CD4-positive, CD25-positive, alpha-beta regulatory T cell (primary cell): Measurements from ENCODE around the gene TMC3. TPM values are rescaled to one million over a fixed set of nuclear protein-coding genes. Genes with fewer than 3 reads are reported as not detected.

ENCODE experiments used
- ATAC-seq, 2 donors: fragments of 150-1000 bp; cut with Tn5 transposase; one replicate each; pipeline ENCODE4 v1.10.0; 2021; ENCODE audit warnings: low read depth in 2 of 2, moderate number of reproducible peaks in 2 of 2, moderate library complexity in 1 of 2
- DNase-seq, 3 donors: peaks; one replicate each; pipeline versions ENCODE4 v3.0.0 to v3.0.0-alpha.2; 2012 to 2022; ENCODE audit warnings: mixed read lengths in 1 of 3
- H3K27ac ChIP-seq: one replicate; pipeline ENCODE4 v1.7.0; 2013; ENCODE audit warnings: mild to moderate bottlenecking, low read length; ENCODE audit not compliant: insufficient read depth, poor library complexity, severe bottlenecking
- H3K27me3 ChIP-seq: one replicate; pipeline ENCODE4 v1.7.0; 2013; ENCODE audit warnings: low read length; ENCODE audit not compliant: control insufficient read depth, insufficient read depth
- H3K36me3 ChIP-seq: one replicate; pipeline ENCODE4 v1.7.0; 2013; ENCODE audit warnings: mild to moderate bottlenecking, low read length, moderate library complexity; ENCODE audit not compliant: control insufficient read depth, insufficient read depth
- H3K4me1 ChIP-seq: 2 replicates; pipeline ENCODE4 v1.7.0; 2013; ENCODE audit warnings: mild to moderate bottlenecking, low read length; ENCODE audit not compliant: insufficient read depth, control insufficient read depth, poor library complexity, severe bottlenecking
- H3K4me3 ChIP-seq: one replicate; pipeline ENCODE4 v1.7.0; 2013; ENCODE audit warnings: low read depth, mild to moderate bottlenecking, low read length, moderate library complexity
- H3K9me3 ChIP-seq, 2 experiments: 1 replicate in 1 of 2; 2 replicates in 1 of 2; pipeline ENCODE4 v1.7.0; 2013; ENCODE audit warnings: low read length in 2 of 2, mild to moderate bottlenecking in 1 of 2, moderate library complexity in 1 of 2; ENCODE audit not compliant: control insufficient read depth in 2 of 2
- H3K27ac Mint-ChIP-seq, 3 donors: one replicate each; pipeline ENCODE4 v1.8.0; 2020 to 2022; ENCODE audit warnings: mild to moderate bottlenecking in 3 of 3, mixed read lengths in 3 of 3, moderate library complexity in 2 of 3
- H3K27me3 Mint-ChIP-seq: one replicate; pipeline ENCODE4 v1.8.0; 2022; ENCODE audit warnings: mild to moderate bottlenecking, mixed read lengths
- H3K36me3 Mint-ChIP-seq: one replicate; pipeline ENCODE4 v1.8.0; 2020; ENCODE audit warnings: mixed read lengths
- H3K4me1 Mint-ChIP-seq, 4 donors: one replicate each; pipeline ENCODE4 v1.8.0; 2020 to 2022; ENCODE audit warnings: mixed read lengths in 4 of 4, mild to moderate bottlenecking in 1 of 4
- H3K4me3 Mint-ChIP-seq, 4 donors: one replicate each; pipeline ENCODE4 v1.8.0; 2020 to 2022; ENCODE audit warnings: mild to moderate bottlenecking in 4 of 4, mixed read lengths in 4 of 4, moderate library complexity in 3 of 4
- H3K9me3 Mint-ChIP-seq, 7 donors: one replicate each; pipeline ENCODE4 v1.8.0; 2020 to 2022; ENCODE audit warnings: mixed read lengths in 7 of 7, mild to moderate bottlenecking in 3 of 7, moderate library complexity in 2 of 7
- polyA plus RNA-seq, 4 donors: library from polyadenylated mRNA; unstranded; fragments of 300-500 nt; fragmentation: Illumina TruSeq; gene quantifications; one replicate each; pipeline ENCODE4 v1.2.3, GENCODE V29; 2021
- total RNA-seq: library from RNA; stranded (reverse); gene quantifications from one replicate; pipeline ENCODE4 v1.2.3, GENCODE V29; 2022

TMC3 gene
- total and polyA plus RNA-seq, 5 donors from 2014 or later: 0.05 to 0.06 TPM; not detected in 3

- Mint-ChIP-seq H3K27ac (peak overlapping the region; percentile 87 to 100 (median 94)), H3K27me3 (no peaks in the 10 kb centered on the region), H3K4me3 (peak overlapping the region in 2 of 4 donors; percentile 2 to 27), H3K4me1 (peaks cover 33 to 98% (median 81%) of the 10 kb centered on the region in 4 donors), H3K9me3 (peaks cover 0 to 2% (median 0%) of the 10 kb centered on the region in 7 donors), H3K36me3 (no peaks in the 10 kb centered on the region)
- Histone ChIP-seq H3K27ac (peak overlapping the region; percentile 94), H3K9me3 (no peaks in the 10 kb centered on the region), H3K27me3 (no peaks in the 10 kb centered on the region), H3K4me3 (no peak overlapping the region), H3K4me1 (peaks cover 94% of the 10 kb centered on the region), H3K36me3 (no peaks in the 10 kb centered on the region)
- no peak for ATAC-seq
- DNase-seq: no peak
Observed at GRCh38 chr15:81289910-81290309, 84.1 kb downstream of the TMC3 start.

DNA sequence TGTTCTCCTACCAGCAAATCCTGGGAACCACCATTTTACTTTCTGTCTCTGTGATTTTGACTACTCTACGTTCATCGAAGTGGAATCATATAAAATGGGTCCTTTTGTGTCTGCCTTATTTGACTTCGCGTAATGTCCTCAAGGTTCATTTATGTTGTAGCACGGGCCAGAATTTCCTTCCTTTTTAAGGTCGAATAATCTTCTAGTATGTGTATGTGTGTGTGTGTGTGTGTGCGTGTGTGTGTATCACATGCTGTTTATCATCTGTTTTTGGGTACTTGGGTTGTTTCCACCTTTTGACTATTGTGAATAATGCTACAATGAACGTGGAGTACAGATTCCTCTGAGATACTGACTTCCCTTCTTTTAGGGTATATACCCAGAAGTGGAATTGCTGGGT is 85.4 kb downstream of the TMC3 start:
- H3K4me1 Mint-ChIP-seq: peaks cover 30 to 94% (median 75%) of the 10 kb centered on the region in 4 donors
- peak overlapping the region; percentile 28 for H3K27ac ChIP-seq

DNA sequence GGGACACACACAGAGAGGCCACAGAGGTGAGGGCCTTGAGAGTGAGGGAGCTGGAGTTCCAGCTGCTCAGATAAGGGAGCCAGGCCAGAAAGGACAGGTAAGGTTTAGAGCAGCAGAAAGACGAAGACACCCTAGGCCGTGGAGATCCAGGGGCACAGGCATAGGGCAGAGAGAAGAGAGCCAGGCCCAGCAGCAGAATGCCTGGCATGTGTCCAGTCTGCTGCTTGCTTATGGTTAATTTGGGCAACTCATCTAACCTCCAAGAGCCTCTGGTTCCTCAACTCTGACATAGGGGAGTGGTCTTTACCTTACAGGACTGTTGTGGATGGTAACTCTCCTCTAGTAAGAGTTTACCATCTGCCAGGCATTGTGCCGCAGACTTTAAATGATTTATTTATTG is 86.0 kb downstream of the TMC3 start:
- Histone ChIP-seq H3K27ac (peak overlapping the region; percentile 88), H3K9me3 (no peaks in the 10 kb centered on the region), H3K4me3 (no peak overlapping the region), H3K4me1 (peaks cover 85% of the 10 kb centered on the region), H3K27me3 (no peaks in the 10 kb centered on the region), H3K36me3 (no peaks in the 10 kb centered on the region)
- peaks cover 29 to 88% (median 72%) of the 10 kb centered on the region in 4 donors for H3K4me1 Mint-ChIP-seq
- ATAC-seq: no peak
- no peak for DNase-seq
- no peaks in the 10 kb centered on the region for H3K27me3 Mint-ChIP-seq
- H3K9me3 Mint-ChIP-seq: peaks cover 0 to 2% (median 0%) of the 10 kb centered on the region in 7 donors
- peak overlapping the region in 3 of 4 donors; percentile 30 to 50 (median 50) for H3K4me3 Mint-ChIP-seq
- peak overlapping the region; percentile 94 to 100 (median 99) for H3K27ac Mint-ChIP-seq
- H3K36me3 Mint-ChIP-seq: no peaks in the 10 kb centered on the region

More for the DNA sequence above, 85.4 kb downstream of the TMC3 start:
- Mint-ChIP-seq H3K9me3 (peaks cover 0 to 2% (median 0%) of the 10 kb centered on the region in 7 donors), H3K4me3 (peak overlapping the region in 2 of 4 donors; percentile 19 to 50), H3K27me3 (no peaks in the 10 kb centered on the region), H3K36me3 (no peaks in the 10 kb centered on the region), H3K27ac (peak overlapping the region; percentile 60 to 100 (median 99))
- Histone ChIP-seq H3K27me3 (no peaks in the 10 kb centered on the region), H3K36me3 (no peaks in the 10 kb centered on the region), H3K4me3 (no peak overlapping the region), H3K9me3 (no peaks in the 10 kb centered on the region), H3K4me1 (peaks cover 90% of the 10 kb centered on the region)
- ATAC-seq: no peak
- no peak for DNase-seq

- DNase-seq (peak in 2 of 3 donors; percentile 64 to 76), ATAC-seq (peak; percentile 94 to 95)
- Mint-ChIP-seq H3K9me3 (peaks cover 0 to 2% (median 0%) of the 10 kb centered on the region in 7 donors), H3K27me3 (no peaks in the 10 kb centered on the region), H3K36me3 (no peaks in the 10 kb centered on the region), H3K4me1 (peaks cover 25 to 81% (median 62%) of the 10 kb centered on the region in 4 donors), H3K27ac (peak overlapping the region; percentile 97 to 100 (median 99)), H3K4me3 (peak overlapping the region; percentile 47 to 78 (median 64))
- no peaks in the 10 kb centered on the region for H3K36me3 ChIP-seq
- no peaks in the 10 kb centered on the region for H3K27me3 ChIP-seq
- peak overlapping the region; percentile 88 for H3K27ac ChIP-seq
- peaks cover 71% of the 10 kb centered on the region for H3K4me1 ChIP-seq
- H3K4me3 ChIP-seq: peak overlapping the region; percentile 69
- no peaks in the 10 kb centered on the region for H3K9me3 ChIP-seq
Observed at GRCh38 chr15:81286621-81287121, 87.3 kb downstream of the TMC3 start.

DNA sequence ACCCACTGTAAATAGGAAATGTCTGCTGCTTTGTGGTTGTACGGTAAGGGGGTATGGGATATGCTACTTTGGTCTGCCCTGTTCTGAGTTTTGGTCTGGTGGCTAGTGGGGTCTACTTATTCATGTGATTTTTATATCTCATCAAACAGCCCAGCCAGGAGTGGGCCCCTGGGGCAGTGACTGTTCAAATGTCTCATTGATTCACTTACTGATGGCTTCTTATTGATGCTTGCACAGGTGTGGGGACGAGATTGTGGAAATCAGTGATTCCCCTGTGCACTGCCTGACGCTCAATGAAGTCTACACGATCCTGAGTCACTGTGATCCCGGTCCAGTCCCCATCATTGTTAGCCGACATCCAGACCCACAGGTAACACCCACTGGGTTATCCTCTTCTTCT is 88.6 kb downstream of the TMC3 start:
- Mint-ChIP-seq H3K4me1 (peaks cover 25 to 82% (median 61%) of the 10 kb centered on the region in 4 donors), H3K4me3 (peak overlapping the region in 3 of 4 donors; percentile 61 to 78 (median 66)), H3K36me3 (no peaks in the 10 kb centered on the region), H3K27ac (peak overlapping the region; percentile 87 to 100 (median 97)), H3K9me3 (peaks cover 0 to 2% (median 0%) of the 10 kb centered on the region in 7 donors), H3K27me3 (no peaks in the 10 kb centered on the region)
- Histone ChIP-seq H3K4me1 (peaks cover 59% of the 10 kb centered on the region), H3K36me3 (no peaks in the 10 kb centered on the region), H3K9me3 (no peaks in the 10 kb centered on the region), H3K27me3 (no peaks in the 10 kb centered on the region), H3K27ac (peak overlapping the region; percentile 88), H3K4me3 (peak overlapping the region; percentile 69)
- ATAC-seq (no peak), DNase-seq (no peak)

DNA sequence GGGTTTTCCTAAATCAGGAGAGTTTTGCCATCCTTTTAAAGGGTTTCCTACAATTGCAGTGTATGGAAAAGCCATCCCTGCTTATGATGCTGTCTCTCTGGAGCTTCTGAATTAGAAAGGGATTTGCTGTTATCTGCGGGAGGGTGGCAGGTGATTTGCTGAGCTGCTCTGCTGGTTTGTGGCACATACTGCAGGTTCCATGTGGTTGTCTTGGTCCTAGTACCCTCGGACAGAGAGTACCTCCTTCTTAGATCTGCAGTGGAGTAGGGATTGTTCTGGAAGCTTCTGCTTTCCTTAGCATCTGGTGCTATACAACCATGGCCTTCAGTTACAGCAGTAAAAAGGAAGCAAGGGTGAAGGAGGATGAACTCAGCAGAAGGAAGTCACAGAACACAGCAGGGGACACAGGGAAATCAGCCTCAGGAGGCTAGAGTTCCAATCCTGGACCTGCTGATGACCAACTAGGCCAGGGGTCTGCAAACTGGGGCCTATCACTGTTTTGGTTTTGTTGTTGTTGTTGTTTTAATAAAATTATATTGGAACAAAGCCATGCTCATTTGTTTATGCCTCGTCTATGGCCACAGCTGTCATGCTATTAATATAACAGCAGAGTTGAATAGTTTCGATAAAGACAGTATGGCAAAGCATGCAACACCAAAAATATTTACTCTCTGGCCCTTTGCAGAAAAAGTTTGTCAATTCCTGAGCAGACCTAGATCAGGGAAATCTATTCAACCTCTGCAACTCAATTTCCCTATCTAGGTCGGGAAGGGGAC is 89.6 kb downstream of the TMC3 start:
- no peaks in the 10 kb centered on the region for H3K27me3 ChIP-seq
- Mint-ChIP-seq H3K4me1 (peaks cover 25 to 82% (median 52%) of the 10 kb centered on the region in 4 donors), H3K9me3 (peaks cover 0 to 2% (median 0%) of the 10 kb centered on the region in 7 donors), H3K27me3 (no peaks in the 10 kb centered on the region), H3K4me3 (peak overlapping the region in 3 of 4 donors; percentile 61 to 72 (median 66)), H3K27ac (peak overlapping the region; percentile 85 to 100 (median 97)), H3K36me3 (no peaks in the 10 kb centered on the region)
- H3K27ac ChIP-seq: peak overlapping the region; percentile 88
- no peaks in the 10 kb centered on the region for H3K9me3 ChIP-seq
- ATAC-seq (no peak), DNase-seq (no peak)
- H3K36me3 ChIP-seq: no peaks in the 10 kb centered on the region
- H3K4me3 ChIP-seq: peak overlapping the region; percentile 69
- H3K4me1 ChIP-seq: peaks cover 50% of the 10 kb centered on the region

GRCh38 chr15:81282911-81283310 is 91.1 kb downstream of the TMC3 start:
- Mint-ChIP-seq H3K4me3 (no peak overlapping the region), H3K36me3 (no peaks in the 10 kb centered on the region), H3K27ac (peak overlapping the region in 1 of 3 donors; percentile 34), H3K9me3 (peaks cover 0 to 3% (median 0%) of the 10 kb centered on the region in 7 donors), H3K4me1 (peaks cover 22 to 80% (median 44%) of the 10 kb centered on the region in 4 donors), H3K27me3 (no peaks in the 10 kb centered on the region)
- ATAC-seq (no peak), DNase-seq (no peak)
- no peak overlapping the region for H3K27ac ChIP-seq
- peaks cover 39% of the 10 kb centered on the region for H3K4me1 ChIP-seq
- H3K27me3 ChIP-seq: no peaks in the 10 kb centered on the region
- H3K9me3 ChIP-seq: no peaks in the 10 kb centered on the region
- H3K4me3 ChIP-seq: no peak overlapping the region
- H3K36me3 ChIP-seq: no peaks in the 10 kb centered on the region
